NB4 (cell line): ENCODE results near the gene ATP13A2.

Experiments
- CTCF ChIP-seq: IDR thresholded peaks from one replicate; pipeline ENCODE4 v1.5.1; 2012; ENCODE audit warnings: low read depth, low read length
- MAX ChIP-seq: IDR thresholded peaks from 2 replicates; pipeline ENCODE4 v1.6.1; 2011; ENCODE audit warnings: low read depth, low read length
- MYC ChIP-seq: IDR thresholded peaks from 2 replicates; pipeline ENCODE4 v1.6.1; 2011; ENCODE audit warnings: low read depth, low read length
- POLR2A ChIP-seq: IDR thresholded peaks from 2 replicates; pipeline ENCODE4 v1.6.1; 2011; ENCODE audit warnings: mild to moderate bottlenecking; ENCODE audit not compliant: insufficient read length; ENCODE audit errors: extremely low read depth

- TF ChIP-seq POLR2A (no peak), CTCF (no peak), MYC (no peak), MAX (no peak)
Measured at GRCh38 chr1:16978567-16979474, 32.9 kb downstream of the ATP13A2 start.
